Measurements from ENCODE around the gene CLTA.

CLTA gene

GRCh38 chr9:36190388-36191289 is at the start of gene CLTA:
CLTA (plus strand) TSS chr9:36190921; CDS start chr9:36191057, 136 bp downstream.
- H3K9me3 ChIP-seq (ENCODE audit: low read length), result no peaks in the 10 kb centered on the region
- peaks cover 36% of the 10 kb centered on the region for H3K4me1 ChIP-seq (ENCODE audit: insufficient read depth, low read length, severe bottlenecking)
- H3K4me2 ChIP-seq (ENCODE audit: low read length), result peak within 1 kb of the TSS; percentile 97
- H3F3A ChIP-seq (ENCODE audit: insufficient read depth, low read length), result no peaks in the 10 kb centered on the region
- H4K20me1 ChIP-seq (ENCODE audit: insufficient read depth, low read length), result no peaks in the 10 kb centered on the region
- H3K79me2 ChIP-seq (ENCODE audit: insufficient read depth, low read length), result peaks cover 45% of the 10 kb centered on the region
- H3K27me3 ChIP-seq (ENCODE audit: insufficient read depth, low read length), result no peaks in the 10 kb centered on the region
- H3K4me3 ChIP-seq (ENCODE audit: low read depth, low read length, poor library complexity, severe bottlenecking), result peak within 1 kb of the TSS; percentile 92
- peak within 1 kb of the TSS; percentile 60; the same call in 1 of the 2 replicates for H2AFZ ChIP-seq (ENCODE audit: low read length)
- H3K9me2 ChIP-seq (ENCODE audit: low read depth, low read length), result no peaks in the 10 kb centered on the region
- peaks cover 28% of the 10 kb centered on the region; the same call in 1 of the 2 replicates for H3K36me3 ChIP-seq (ENCODE audit: insufficient read depth, low read length)
- TF ChIP-seq CTCF (IDR thresholded peaks at IDR 0.05; ENCODE audit: low read length), result peak; percentile 74
- TF ChIP-seq EZH2 (IDR thresholded peaks at IDR 0.05; ENCODE audit: borderline replicate concordance, low read length), result no peak
- peak within 1 kb of the TSS; percentile 40 for H3K27ac ChIP-seq (ENCODE audit: low read depth, low read length, poor library complexity, severe bottlenecking)
- H3K9ac ChIP-seq (ENCODE audit: low read length), result peak within 1 kb of the TSS; percentile 90

GRCh38 chr9:36141288-36141687 is 49.4 kb upstream of the CLTA start:
- H3K36me3 ChIP-seq (ENCODE audit: insufficient read depth, low read length), result no peaks in the 10 kb centered on the region
- no peaks in the 10 kb centered on the region for H3K9me3 ChIP-seq (ENCODE audit: low read length)
- H3K4me1 ChIP-seq (ENCODE audit: insufficient read depth, low read length, severe bottlenecking), result no peaks in the 10 kb centered on the region
- H4K20me1 ChIP-seq (ENCODE audit: insufficient read depth, low read length), result no peaks in the 10 kb centered on the region
- H2AFZ ChIP-seq (ENCODE audit: low read length), result no peak overlapping the region
- 0 out of 2 replicates have a peak, but pooled peaks cover 9% of the 10 kb centered on the region for H3K27me3 ChIP-seq (ENCODE audit: insufficient read depth, low read length)
- H3K9me2 ChIP-seq (ENCODE audit: low read depth, low read length), result no peaks in the 10 kb centered on the region
- TF ChIP-seq CTCF (IDR thresholded peaks at IDR 0.05; ENCODE audit: low read length) (no peak), EZH2 (IDR thresholded peaks at IDR 0.05; ENCODE audit: borderline replicate concordance, low read length) (no peak)
- H3K79me2 ChIP-seq (ENCODE audit: insufficient read depth, low read length), result no peaks in the 10 kb centered on the region
- H3K4me2 ChIP-seq (ENCODE audit: low read length), result no peak overlapping the region
- H3K4me3 ChIP-seq (ENCODE audit: low read depth, low read length, poor library complexity, severe bottlenecking), result no peak overlapping the region
- no peak overlapping the region for H3K9ac ChIP-seq (ENCODE audit: low read length)
- H3F3A ChIP-seq (ENCODE audit: insufficient read depth, low read length), result no peaks in the 10 kb centered on the region
- H3K27ac ChIP-seq (ENCODE audit: low read depth, low read length, poor library complexity, severe bottlenecking), result no peak overlapping the region

GRCh38 chr9:36141761-36142160 is 49.0 kb upstream of the CLTA start:
- Histone ChIP-seq H4K20me1 (ENCODE audit: insufficient read depth, low read length) (no peaks in the 10 kb centered on the region), H3K4me2 (ENCODE audit: low read length) (no peak overlapping the region), H3K79me2 (ENCODE audit: insufficient read depth, low read length) (no peaks in the 10 kb centered on the region)

More at GRCh38 chr9:36141761-36142160, 49.0 kb upstream of the CLTA start:
- Histone ChIP-seq H3K27ac (ENCODE audit: low read depth, low read length, poor library complexity, severe bottlenecking) (no peak overlapping the region), H3K9ac (ENCODE audit: low read length) (no peak overlapping the region), H2AFZ (ENCODE audit: low read length) (no peak overlapping the region), H3K36me3 (ENCODE audit: insufficient read depth, low read length) (no peaks in the 10 kb centered on the region), H3F3A (ENCODE audit: insufficient read depth, low read length) (no peaks in the 10 kb centered on the region), H3K4me3 (ENCODE audit: low read depth, low read length, poor library complexity, severe bottlenecking) (no peak overlapping the region), H3K4me1 (ENCODE audit: insufficient read depth, low read length, severe bottlenecking) (no peaks in the 10 kb centered on the region), H3K9me3 (ENCODE audit: low read length) (no peaks in the 10 kb centered on the region), H3K27me3 (ENCODE audit: insufficient read depth, low read length) (0 out of 2 replicates have a peak, but pooled peaks cover 9% of the 10 kb centered on the region), H3K9me2 (ENCODE audit: low read depth, low read length) (no peaks in the 10 kb centered on the region)
- TF ChIP-seq CTCF (IDR thresholded peaks at IDR 0.05; ENCODE audit: low read length) (no peak), EZH2 (IDR thresholded peaks at IDR 0.05; ENCODE audit: borderline replicate concordance, low read length) (no peak)

Data from OCI-LY1 (cell line).